NCI-H1105 (cell line): ENCODE data around the gene AHR.
"Not testable (repeated sequence)": the region's sequence is repeated elsewhere in the genome, so short reads cannot be mapped to it uniquely, and the experiment has no call there.

Source experiments
- DNase-seq: peaks from one replicate; lab custom pipeline; 2025; lab: John Stamatoyannopoulos, UW

Gene AHR

GRCh38 chr7:17376595-17376994 is 78.1 kb downstream of the AHR start:
- DNase-seq, result no peak

- DNase-seq, result no peak
Measured at GRCh38 chr7:17380736-17381662, 82.5 kb downstream of the AHR start.

GRCh38 chr7:17382408-17383354 is 84.2 kb downstream of the AHR start:
- DNase-seq, result not testable (repeated sequence)

- no peak for DNase-seq
Measured at GRCh38 chr7:17384400-17384799, 85.9 kb downstream of the AHR start.

GRCh38 chr7:17385612-17386011 is 87.2 kb downstream of the AHR start:
- no peak for DNase-seq

- no peak for DNase-seq
Measured at GRCh38 chr7:17390392-17390791, 91.9 kb downstream of the AHR start.

- DNase-seq, result no peak
Measured at GRCh38 chr7:17391366-17391765, 92.9 kb downstream of the AHR start.

GRCh38 chr7:17392846-17393245 is 94.4 kb downstream of the AHR start:
- DNase-seq, result no peak

- DNase-seq, result not testable (repeated sequence)
Measured at GRCh38 chr7:17394563-17394962, 96.1 kb downstream of the AHR start.
